ENCODE results near the gene NBPF3.
A peak's percentile ranks its signal among the peaks of the same experiment; 100 is the strongest.
"Not testable (repeated sequence)": the region's sequence is repeated elsewhere in the genome, so short reads cannot be mapped to it uniquely, and the experiment has no call there.

NBPF3 gene

GRCh38 chr1:21439721-21440629 is at the start of gene NBPF3:
Gene NBPF3 (plus strand): TSS chr1:21440137. CDS start chr1:21445087, 4,950 bp downstream.
- DNase-seq: peak; percentile 23

GRCh38 chr1:21391497-21391896 is 48.4 kb upstream of the NBPF3 start:
- no peak for DNase-seq

GRCh38 chr1:21392587-21393263 is 47.2 kb upstream of the NBPF3 start:
- no peak for DNase-seq

GRCh38 chr1:21396516-21396915 is 43.4 kb upstream of the NBPF3 start:
- DNase-seq: no peak

GRCh38 chr1:21397813-21398188 is 42.1 kb upstream of the NBPF3 start:
- no peak for DNase-seq

- not testable (repeated sequence) for DNase-seq
Observed at GRCh38 chr1:21401726-21402346, 38.1 kb upstream of the NBPF3 start.

GRCh38 chr1:21406659-21407058 is 33.3 kb upstream of the NBPF3 start:
- DNase-seq: no peak

- DNase-seq: not testable (repeated sequence)
Observed at GRCh38 chr1:21409897-21410296, 30.0 kb upstream of the NBPF3 start.

- DNase-seq: no peak
Observed at GRCh38 chr1:21414015-21414414, 25.9 kb upstream of the NBPF3 start.

GRCh38 chr1:21420378-21420777 is 19.6 kb upstream of the NBPF3 start:
- not testable (repeated sequence) for DNase-seq

GRCh38 chr1:21421307-21421706 is 18.6 kb upstream of the NBPF3 start:
- not testable (repeated sequence) for DNase-seq

- not testable (repeated sequence) for DNase-seq
Observed at GRCh38 chr1:21427798-21428480, 12.0 kb upstream of the NBPF3 start.

GRCh38 chr1:21428481-21429073 is 11.4 kb upstream of the NBPF3 start:
- DNase-seq: not testable (repeated sequence)

- DNase-seq: not testable (repeated sequence)
Observed at GRCh38 chr1:21429210-21429609, 10.7 kb upstream of the NBPF3 start.

- DNase-seq: not testable (repeated sequence)
Observed at GRCh38 chr1:21430875-21431274, 9.1 kb upstream of the NBPF3 start.

GRCh38 chr1:21434394-21434793 is 5.5 kb upstream of the NBPF3 start:
- DNase-seq: no peak

GRCh38 chr1:21435646-21436487 is 4.1 kb upstream of the NBPF3 start:
- no peak for DNase-seq

- DNase-seq: no peak
Observed at GRCh38 chr1:21436488-21437340, 3.2 kb upstream of the NBPF3 start.

- DNase-seq: no peak
Observed at GRCh38 chr1:21437341-21437640, 2.6 kb upstream of the NBPF3 start.

GRCh38 chr1:21438646-21439312 is 1.2 kb upstream of the NBPF3 start:
- DNase-seq: not testable (repeated sequence)
